Choroid plexus epithelial cell (primary cell): ENCODE results near the gene BIRC6.
A peak's percentile ranks its signal among the peaks of the same experiment; 100 is the strongest.
"Not testable (repeated sequence)": the region's sequence is repeated elsewhere in the genome, so short reads cannot be mapped to it uniquely, and the experiment has no call there.

Experiments
- DNase-seq: peaks from one replicate; pipeline ENCODE4 v3.0.0-alpha.2; 2010; ENCODE audit warnings: low read depth
- H3K4me3 ChIP-seq: 2 replicates; pipeline ENCODE4 v1.5.1; 2011; ENCODE audit warnings: low read depth, mild to moderate bottlenecking, control low read depth, low read length, moderate library complexity
- CTCF ChIP-seq: conservative IDR thresholded peaks from 2 replicates; pipeline ENCODE4 v1.5.1; 2011; ENCODE audit warnings: low read depth, mild to moderate bottlenecking, control low read depth, inconsistent platforms, low read length, moderate library complexity

The BIRC6 gene

GRCh38 chr2:32532961-32533360, 176.1 kb downstream of the BIRC6 start:
- no peak overlapping the region for H3K4me3 ChIP-seq
- no peak for DNase-seq
- no peak for TF ChIP-seq CTCF

GRCh38 chr2:32534831-32535230, 178.0 kb downstream of the BIRC6 start:
- no peak for TF ChIP-seq CTCF
- H3K4me3 ChIP-seq, result no peak overlapping the region
- DNase-seq, result no peak

- H3K4me3 ChIP-seq, result no peak overlapping the region
- DNase-seq, result no peak
- TF ChIP-seq CTCF, result no peak
These were observed 181.9 kb downstream of the BIRC6 start for GRCh38 chr2:32538735-32539134.

GRCh38 chr2:32552483-32552882, 195.7 kb downstream of the BIRC6 start:
- H3K4me3 ChIP-seq, DNase-seq: not testable (repeated sequence)

- TF ChIP-seq CTCF, result peak; percentile 70
These were observed 197.1 kb downstream of the BIRC6 start for GRCh38 chr2:32553829-32554432.

GRCh38 chr2:32558492-32558891, 201.7 kb downstream of the BIRC6 start:
- no peak overlapping the region for H3K4me3 ChIP-seq
- no peak for TF ChIP-seq CTCF
- DNase-seq, result no peak

More at GRCh38 chr2:32553829-32554432, 197.1 kb downstream of the BIRC6 start:
- DNase-seq, result peak; percentile 78
- no peak overlapping the region for H3K4me3 ChIP-seq

- peak; percentile 52 for DNase-seq
- H3K4me3 ChIP-seq, result no peak overlapping the region
- TF ChIP-seq CTCF, result no peak
These were observed 202.3 kb downstream of the BIRC6 start for GRCh38 chr2:32559136-32559535.

GRCh38 chr2:32562906-32563305, 206.1 kb downstream of the BIRC6 start:
- DNase-seq, result no peak
- no peak for TF ChIP-seq CTCF
- no peak overlapping the region for H3K4me3 ChIP-seq
